Esophagus muscularis mucosa (tissue), 4 donors: ENCODE data around the gene OVOL2. TPM values are rescaled to one million over a fixed set of nuclear protein-coding genes. Genes with fewer than 3 reads are reported as not detected.
"Not testable (repeated sequence)": the region's sequence is repeated elsewhere in the genome, so short reads cannot be mapped to it uniquely, and the experiment has no call there.

Experiments used
- DNase-seq: peaks from one replicate; pipeline ENCODE4 v3.0.0-alpha.2; 2017; ENCODE audit errors: extremely low spot score
- H3K27ac ChIP-seq, 4 donors: fragments of 200-600 bp; sonication (generic); replicated peaks in 1 of 4; 1 replicate in 3 of 4; 2 replicates in 1 of 4; pipeline ENCODE4 v1.5.1; 2016 to 2019; ENCODE audit warnings: mild to moderate bottlenecking in 1 of 4
- H3K27me3 ChIP-seq, 4 donors: fragments of 200-600 bp; sonication (generic); one replicate each; pipeline versions ENCODE4 v1.5.1 to v1.6.0; 2016 to 2019
- H3K36me3 ChIP-seq, 4 donors: fragments of 200-600 bp; sonication (generic); one replicate each; pipeline ENCODE4 v1.5.1; 2016 to 2019
- H3K4me1 ChIP-seq, 4 donors: fragments of 200-600 bp; sonication (generic); one replicate each; pipeline ENCODE4 v1.5.1; 2016 to 2019
- H3K4me3 ChIP-seq, 4 donors: fragments of 200-600 bp; sonication (generic); 1 replicate in 2 of 4; 2 replicates in 2 of 4; pipeline ENCODE4 v1.5.1; 2016 to 2019; ENCODE audit warnings: mild to moderate bottlenecking in 4 of 4, moderate library complexity in 1 of 4
- H3K9me3 ChIP-seq, 4 donors: fragments of 200-600 bp; sonication (generic); 1 replicate in 3 of 4; 2 replicates in 1 of 4; pipeline ENCODE4 v1.5.1; 2016 to 2019
- EP300 ChIP-seq: sonication (generic); formaldehyde crosslinking; IDR thresholded peaks from one replicate; pipeline ENCODE4 v1.6.1; 2017; ENCODE audit warnings: antibody characterized with exemption
- POLR2A ChIP-seq: fragments of 450-650 bp; IDR thresholded peaks from one replicate; pipeline ENCODE4 v1.6.1; 2017; ENCODE audit warnings: antibody characterized with exemption, moderate library complexity, mild to moderate bottlenecking, low read depth
- POLR2AphosphoS5 ChIP-seq, 2 donors: sonication (generic); formaldehyde crosslinking; IDR thresholded peaks; one replicate each; pipeline ENCODE4 v1.6.1; 2017; ENCODE audit warnings: antibody characterized with exemption in 2 of 2
- WGBS: methylation state at CpG from one replicate; pipeline ENCODE4 v1.1.5; 2018; 5-methylcytosine and 5-hydroxymethylcytosine counted together
- intact Hi-C: fragments of 100-400 bp; cut with DNase I; formaldehyde crosslinking; loops from one replicate; pipeline ENCODE4 v1.15.1; 2023
- total RNA-seq, 4 donors: library from RNA; depleted of rRNA; stranded (reverse); fragments of >200 nt; gene quantifications; one replicate each; pipeline versions ENCODE4 v1.1.0 to v1.2.1, GENCODE V29; 2016
- TF ChIP-seq, protein P1 (sequence below), 3 experiments: fragments of 200-600 bp in 2 of 3; fragments of 450-650 bp in 1 of 3; sonication (generic) in 2 of 3; IDR thresholded peaks; one replicate each; pipeline ENCODE4 v1.5.1; 2017 to 2019; ENCODE audit warnings: antibody characterized with exemption in 3 of 3, mild to moderate bottlenecking in 2 of 3, moderate library complexity in 1 of 3

The OVOL2 gene
- total RNA-seq, 4 donors from 2014 or later = not detected

- Histone ChIP-seq H3K36me3 (no peaks in the 10 kb centered on the region), H3K27ac (no peak overlapping the region), H3K27me3 (no peaks in the 10 kb centered on the region), H3K4me1 (no peaks in the 10 kb centered on the region), H3K9me3 (no peaks in the 10 kb centered on the region), H3K4me3 (no peak overlapping the region)
- TF ChIP-seq EP300 (no peak), POLR2A (no peak), POLR2AphosphoS5 (IDR thresholded peaks at IDR 0.05) (no peak)
- TF ChIP-seq, protein P1, sequence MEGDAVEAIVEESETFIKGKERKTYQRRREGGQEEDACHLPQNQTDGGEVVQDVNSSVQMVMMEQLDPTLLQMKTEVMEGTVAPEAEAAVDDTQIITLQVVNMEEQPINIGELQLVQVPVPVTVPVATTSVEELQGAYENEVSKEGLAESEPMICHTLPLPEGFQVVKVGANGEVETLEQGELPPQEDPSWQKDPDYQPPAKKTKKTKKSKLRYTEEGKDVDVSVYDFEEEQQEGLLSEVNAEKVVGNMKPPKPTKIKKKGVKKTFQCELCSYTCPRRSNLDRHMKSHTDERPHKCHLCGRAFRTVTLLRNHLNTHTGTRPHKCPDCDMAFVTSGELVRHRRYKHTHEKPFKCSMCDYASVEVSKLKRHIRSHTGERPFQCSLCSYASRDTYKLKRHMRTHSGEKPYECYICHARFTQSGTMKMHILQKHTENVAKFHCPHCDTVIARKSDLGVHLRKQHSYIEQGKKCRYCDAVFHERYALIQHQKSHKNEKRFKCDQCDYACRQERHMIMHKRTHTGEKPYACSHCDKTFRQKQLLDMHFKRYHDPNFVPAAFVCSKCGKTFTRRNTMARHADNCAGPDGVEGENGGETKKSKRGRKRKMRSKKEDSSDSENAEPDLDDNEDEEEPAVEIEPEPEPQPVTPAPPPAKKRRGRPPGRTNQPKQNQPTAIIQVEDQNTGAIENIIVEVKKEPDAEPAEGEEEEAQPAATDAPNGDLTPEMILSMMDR (IDR thresholded peaks at IDR 0.05) = no peak
- intact Hi-C loops = no loop called here
- DNase-seq = no peak
- 88% methylated on average over 8 of the region's 8 CpGs for WGBS
These were observed 27.7 kb downstream of the OVOL2 start for GRCh38 chr20:18030020-18030419.

DNA sequence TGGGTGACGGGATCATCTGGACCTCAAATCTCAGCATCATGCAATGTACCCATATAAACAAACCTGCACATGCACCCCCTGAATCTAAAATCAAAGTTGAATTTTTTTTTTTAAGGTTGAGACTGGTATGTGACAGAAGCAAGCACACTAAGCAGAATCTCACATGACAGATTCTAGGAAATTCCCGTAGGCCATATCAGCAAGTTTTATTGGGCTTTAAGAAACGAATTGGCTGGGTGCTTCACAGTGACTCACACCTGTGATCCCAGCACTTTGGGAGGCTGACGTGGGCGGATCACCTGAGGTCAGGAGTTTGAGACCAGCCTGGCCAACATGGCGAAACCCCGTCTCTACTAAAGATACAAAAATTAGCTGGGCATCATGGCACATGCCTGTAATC, 30.7 kb downstream of the OVOL2 start:
- H3K4me3 ChIP-seq, H3K9me3 ChIP-seq, H3K27me3 ChIP-seq, intact Hi-C loops, DNase-seq, H3K4me1 ChIP-seq, H3K27ac ChIP-seq, H3K36me3 ChIP-seq: not testable (repeated sequence)
- WGBS = 90% methylated on average over 7 of the region's 7 CpGs

DNA sequence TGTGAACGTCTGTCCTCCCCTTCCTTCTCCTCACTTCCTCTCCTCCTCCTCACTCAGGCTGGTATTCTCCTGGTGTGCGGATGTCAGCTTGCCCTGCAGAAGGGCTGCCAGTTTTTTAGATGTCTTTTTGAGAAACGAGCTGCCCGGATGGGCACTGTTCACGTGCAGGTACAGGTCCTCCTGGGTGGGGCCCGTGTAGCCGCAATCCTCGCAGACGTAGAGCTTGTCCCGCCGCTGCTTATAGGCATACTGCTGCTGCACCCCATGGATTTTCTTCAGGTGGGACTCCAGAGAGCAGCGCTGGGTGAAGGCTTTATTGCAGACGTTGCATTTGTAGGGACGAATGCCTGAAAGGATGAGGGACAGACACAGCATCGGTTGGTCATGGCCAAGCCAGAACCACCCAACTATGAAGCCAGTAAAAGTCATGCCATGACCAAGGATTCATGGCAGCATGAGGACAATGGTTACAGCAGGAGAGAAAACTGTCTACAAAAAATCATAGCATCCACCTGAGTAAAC, 33.0 kb downstream of the OVOL2 start:
- no peaks in the 10 kb centered on the region for H3K36me3 ChIP-seq

DNA sequence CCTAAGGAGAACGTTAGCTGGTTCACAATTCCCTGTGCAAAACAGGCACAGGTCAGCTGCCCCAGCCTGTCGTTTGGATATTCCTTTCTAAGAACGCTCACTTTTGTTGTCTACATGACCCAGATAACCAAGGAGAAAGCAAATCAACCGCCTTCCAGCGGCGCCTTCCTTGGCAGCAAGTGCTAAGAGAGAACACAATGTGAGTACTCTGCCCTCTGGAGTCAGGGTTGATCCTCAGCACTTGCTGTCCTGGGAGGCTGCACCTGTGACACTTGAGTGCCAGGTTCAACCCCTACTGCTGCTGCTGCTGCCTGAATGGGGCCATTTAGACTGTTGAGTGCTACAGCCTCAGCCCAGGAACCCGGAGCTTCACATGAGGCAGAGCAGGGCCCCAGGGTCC, 36.8 kb downstream of the OVOL2 start:
- 86% methylated on average over 7 of the region's 7 CpGs for WGBS
- intact Hi-C loops = no loop called here
- no peaks in the 10 kb centered on the region for H3K4me1 ChIP-seq
- no peak for DNase-seq
- H3K27me3 ChIP-seq = no peaks in the 10 kb centered on the region
- no peaks in the 10 kb centered on the region for H3K36me3 ChIP-seq
- TF ChIP-seq POLR2A (no peak), POLR2AphosphoS5 (IDR thresholded peaks at IDR 0.05) (no peak)
- TF ChIP-seq, protein P1 (IDR thresholded peaks at IDR 0.05) = no peak
- H3K9me3 ChIP-seq = no peaks in the 10 kb centered on the region
- no peak overlapping the region for H3K27ac ChIP-seq
- no peak overlapping the region for H3K4me3 ChIP-seq

More for the DNA sequence above, 33.0 kb downstream of the OVOL2 start:
- no peak overlapping the region for H3K4me3 ChIP-seq
- no peak overlapping the region for H3K27ac ChIP-seq
- no peaks in the 10 kb centered on the region for H3K9me3 ChIP-seq
- H3K27me3 ChIP-seq = no peaks in the 10 kb centered on the region
- no peak for DNase-seq
- no peaks in the 10 kb centered on the region for H3K4me1 ChIP-seq
- 84% methylated on average over 15 of the region's 15 CpGs for WGBS
- TF ChIP-seq POLR2A (no peak), POLR2AphosphoS5 (IDR thresholded peaks at IDR 0.05) (no peak), EP300 (no peak)
- TF ChIP-seq, protein P1 (IDR thresholded peaks at IDR 0.05) = no peak
- intact Hi-C loops = no loop called here

- 0% methylated on average over 1 of the region's 1 CpG for WGBS
- TF ChIP-seq POLR2A (no peak), POLR2AphosphoS5 (IDR thresholded peaks at IDR 0.05) (no peak), EP300 (no peak)
- TF ChIP-seq, protein P1 (IDR thresholded peaks at IDR 0.05) = peak in 2 of 3 experiments; percentile 15 to 41
- intact Hi-C loops = no loop called here
These were observed 38.6 kb downstream of the OVOL2 start for GRCh38 chr20:18019068-18019467.

More at GRCh38 chr20:18019068-18019467, 38.6 kb downstream of the OVOL2 start:
- DNase-seq = no peak
- Histone ChIP-seq H3K4me3 (no peak overlapping the region), H3K27me3 (no peaks in the 10 kb centered on the region), H3K27ac (no peak overlapping the region), H3K4me1 (no peaks in the 10 kb centered on the region), H3K36me3 (no peaks in the 10 kb centered on the region), H3K9me3 (no peaks in the 10 kb centered on the region)
